GM23248 (cell line): Measurements from ENCODE around the gene MPPED1.

Source experiments
- EZH2 ChIP-seq: fragments of 200-600 bp; sonication (generic); IDR thresholded peaks from 2 replicates; pipeline ENCODE4 v1.6.1; 2018; ENCODE audit warnings: antibody characterized with exemption, mild to moderate bottlenecking; ENCODE audit not compliant: insufficient read depth, poor library complexity, severe bottlenecking
- EZH2phosphoT487 ChIP-seq: fragments of 200-600 bp; sonication (generic); IDR thresholded peaks from 2 replicates; pipeline ENCODE4 v1.6.1; 2018; ENCODE audit warnings: antibody characterized with exemption, moderate library complexity, mild to moderate bottlenecking, low read depth; ENCODE audit not compliant: insufficient read depth

- TF ChIP-seq EZH2, result no peak
- TF ChIP-seq EZH2phosphoT487, result no peak
Observed at GRCh38 chr22:43434275-43434927, 22.6 kb downstream of the MPPED1 start.
